SU-DHL-6 (cell line): Measurements from ENCODE around the gene ZFHX3.

Source experiments
- H2AFZ ChIP-seq: fragments of 200-600 bp; sonication (generic); 2 replicates; pipeline ENCODE4 v1.6.1; 2014; ENCODE audit warnings: low read depth, mild to moderate bottlenecking, moderate library complexity, mixed read lengths, antibody characterized with exemption, low read length; ENCODE audit not compliant: severe bottlenecking
- H3F3A ChIP-seq: fragments of 200-600 bp; shearing (Covaris generic); 2 replicates; pipeline ENCODE4 v1.6.0; 2016; ENCODE audit warnings: antibody characterized with exemption, mild to moderate bottlenecking; ENCODE audit not compliant: insufficient read depth
- H3K27ac ChIP-seq: fragments of 200-600 bp; sonication (generic); 2 replicates; pipeline ENCODE4 v1.5.1; 2016; ENCODE audit warnings: low read depth, mild to moderate bottlenecking, low read length, moderate library complexity, mixed read lengths
- H3K27me3 ChIP-seq: fragments of 200-600 bp; sonication (generic), shearing (Covaris generic); 2 replicates; pipeline ENCODE4 v1.6.0; 2014; ENCODE audit warnings: mild to moderate bottlenecking, low read length
- H3K36me3 ChIP-seq: fragments of 200-600 bp; sonication (generic); 2 replicates; pipeline ENCODE4 v1.6.1; 2014; ENCODE audit warnings: mild to moderate bottlenecking, low read length, mixed read lengths
- H3K4me2 ChIP-seq: fragments of 300-600, 200-600 bp; shearing (Covaris generic), sonication (generic); 2 replicates; pipeline ENCODE4 v1.6.0; 2014; ENCODE audit warnings: low read length, low read depth, mild to moderate bottlenecking; ENCODE audit not compliant: poor library complexity, severe bottlenecking
- H3K4me3 ChIP-seq: fragments of 200-600 bp; sonication (generic); 2 replicates; pipeline ENCODE4 v1.5.1; 2014; ENCODE audit warnings: antibody characterized with exemption, low read length, mild to moderate bottlenecking, mixed read lengths; ENCODE audit not compliant: insufficient read depth, poor library complexity, severe bottlenecking
- H3K79me2 ChIP-seq: fragments of 200-600 bp; sonication (generic); 2 replicates; pipeline ENCODE4 v1.6.1; 2014; ENCODE audit warnings: mild to moderate bottlenecking, low read length, moderate library complexity; ENCODE audit not compliant: insufficient read depth
- H3K9ac ChIP-seq: fragments of 200-600 bp; sonication (generic); 2 replicates; pipeline ENCODE4 v1.7.0; 2014; ENCODE audit warnings: mild to moderate bottlenecking, low read length
- H3K9me2 ChIP-seq: fragments of 200-600 bp; sonication (generic); replicated peaks from 2 replicates; pipeline ENCODE4 v1.6.1; 2014; ENCODE audit warnings: low read length; ENCODE audit not compliant: insufficient read depth
- H3K9me3 ChIP-seq: fragments of 200-600 bp; sonication (generic); 2 replicates; pipeline ENCODE4 v1.6.1; 2014; ENCODE audit warnings: low read length, mixed read lengths; ENCODE audit not compliant: insufficient read depth
- H4K20me1 ChIP-seq: fragments of 200-600 bp; sonication (generic); 2 replicates; pipeline ENCODE4 v1.6.1; 2014; ENCODE audit warnings: low read depth, mild to moderate bottlenecking, antibody characterized with exemption, low read length, moderate library complexity, mixed read lengths
- CTCF ChIP-seq: fragments of 200-600 bp; sonication (generic); IDR thresholded peaks from one replicate; pipeline ENCODE4 v1.5.1; 2017; ENCODE audit warnings: antibody characterized with exemption, mild to moderate bottlenecking, low read length, moderate library complexity; ENCODE audit not compliant: insufficient read depth, poor library complexity, severe bottlenecking
- EZH2phosphoT487 ChIP-seq: fragments of 200-600 bp; sonication (generic), shearing (Covaris generic); conservative IDR thresholded peaks from 2 replicates; pipeline ENCODE4 v1.6.1; 2018; ENCODE audit warnings: mild to moderate bottlenecking, antibody characterized with exemption, low read length, moderate library complexity, mixed read lengths

The ZFHX3 gene

GRCh38 chr16:72841506-72841905 is 206.4 kb downstream of the ZFHX3 start:
- H3K36me3 ChIP-seq = no peaks in the 10 kb centered on the region
- no peaks in the 10 kb centered on the region for H3K9me2 ChIP-seq
- H3K79me2 ChIP-seq = no peaks in the 10 kb centered on the region
- H3K27ac ChIP-seq = no peak overlapping the region
- H3K4me3 ChIP-seq = no peak overlapping the region
- no peaks in the 10 kb centered on the region for H3K9me3 ChIP-seq
- no peak overlapping the region for H3K4me2 ChIP-seq
- H3K9ac ChIP-seq = no peak overlapping the region
- no peak for TF ChIP-seq CTCF
- TF ChIP-seq EZH2phosphoT487 = no peak
- no peaks in the 10 kb centered on the region for H3K27me3 ChIP-seq
- H2AFZ ChIP-seq = no peak overlapping the region
- H3F3A ChIP-seq = no peaks in the 10 kb centered on the region
- H4K20me1 ChIP-seq = no peaks in the 10 kb centered on the region

GRCh38 chr16:72840631-72841381 is 207.1 kb downstream of the ZFHX3 start:
- H3K4me2 ChIP-seq = no peak overlapping the region
- H2AFZ ChIP-seq = no peak overlapping the region
- H3K9me2 ChIP-seq = no peaks in the 10 kb centered on the region
- H3K9me3 ChIP-seq = no peaks in the 10 kb centered on the region
- TF ChIP-seq EZH2phosphoT487 (no peak), CTCF (no peak)
- no peaks in the 10 kb centered on the region for H3K36me3 ChIP-seq
- H3K27ac ChIP-seq = no peak overlapping the region
- no peak overlapping the region for H3K9ac ChIP-seq
- H4K20me1 ChIP-seq = no peaks in the 10 kb centered on the region
- no peaks in the 10 kb centered on the region for H3K27me3 ChIP-seq
- no peak overlapping the region for H3K4me3 ChIP-seq
- H3K79me2 ChIP-seq = no peaks in the 10 kb centered on the region
- no peaks in the 10 kb centered on the region for H3F3A ChIP-seq

- H3K27me3 ChIP-seq = no peaks in the 10 kb centered on the region
- TF ChIP-seq CTCF (no peak), EZH2phosphoT487 (no peak)
- H3K9me3 ChIP-seq = no peaks in the 10 kb centered on the region
- H3K27ac ChIP-seq = no peak overlapping the region
- no peaks in the 10 kb centered on the region for H3K9me2 ChIP-seq
- H3F3A ChIP-seq = no peaks in the 10 kb centered on the region
- no peak overlapping the region for H3K4me3 ChIP-seq
- H3K9ac ChIP-seq = no peak overlapping the region
- H3K79me2 ChIP-seq = no peaks in the 10 kb centered on the region
- H4K20me1 ChIP-seq = no peaks in the 10 kb centered on the region
- no peak overlapping the region for H2AFZ ChIP-seq
- no peaks in the 10 kb centered on the region for H3K36me3 ChIP-seq
- no peak overlapping the region for H3K4me2 ChIP-seq
Measured at GRCh38 chr16:72838951-72839350, 209.0 kb downstream of the ZFHX3 start.
